HCT116 (cell line): ENCODE measurements around the gene RGS13. TPM values are rescaled to one million over a fixed set of nuclear protein-coding genes. Genes with fewer than 3 reads are reported as not detected.

ENCODE experiments used
- ATAC-seq: fragments of 200-7000 bp; cut with Tn5 transposase; 2 replicates; pipeline ENCODE4 v1.9.1; 2020; ENCODE audit warnings: mild to moderate bottlenecking, moderate library complexity
- BruUV-seq: library from RNA; stranded (reverse); fragments of 400-500 nt; replicated peaks from 2 replicates; lab custom pipeline; 2021; lab: Mats Ljungman, UMichigan
- CTCF ChIA-PET: fragments of 300-600 bp; sonication (Branson Sonifier 250); formaldehyde crosslinking; loops from one replicate; lab custom pipeline; 2021; ENCODE audit warnings: antibody characterized with exemption; lab: Charles Lee
- POLR2A ChIA-PET: fragments of 300-600, 350-600 bp; sonication (Branson Sonifier 250); formaldehyde crosslinking; loops from one replicate; lab custom pipeline; 2021; ENCODE audit warnings: antibody characterized with exemption; lab: Charles Lee
- RAD21 ChIA-PET, 2 experiments: fragments of 300-600 bp; sonication (Branson Sonifier 250); formaldehyde crosslinking; loops; one replicate each; lab custom pipeline; 2023; ENCODE audit warnings: low total read pairs in 2 of 2; ENCODE audit not compliant: uncharacterized antibody in 2 of 2, unreplicated experiment in 2 of 2, low non-redundant PET in 1 of 2; lab: Charles Lee
- DNase-seq: peaks from one replicate; pipeline ENCODE4 v3.0.0-alpha.2; 2010; ENCODE audit warnings: low read depth, low spot score
- H2AFZ ChIP-seq: fragments of 200-600 bp; shearing (Covaris generic), sonication (generic); 2 replicates; pipeline ENCODE4 v1.6.1; 2017; ENCODE audit warnings: low read depth, mixed run types, mixed read lengths, antibody characterized with exemption, low read length; ENCODE audit not compliant: poor library complexity, severe bottlenecking
- H3K27ac ChIP-seq: 2 replicates; pipeline ENCODE4 v1.5.1; 2012; ENCODE audit warnings: low read depth, low read length
- H3K27me3 ChIP-seq: fragments of 200-600 bp; sonication (generic); 2 replicates; pipeline ENCODE4 v1.6.1; 2016; ENCODE audit warnings: mixed run types, low read length, mixed read lengths; ENCODE audit not compliant: insufficient read depth
- H3K36me3 ChIP-seq, 2 experiments: fragments of 200-500 bp in 1 of 2; fragments of 200-600 bp in 1 of 2; sonication (Bioruptor generic) in 1 of 2; sonication (generic) in 1 of 2; 2 replicates each; pipeline versions ENCODE4 v1.5.1 to v1.6.1; 2014 to 2016; ENCODE audit warnings: low read length in 2 of 2, inconsistent platforms in 1 of 2, mixed read lengths in 1 of 2, mixed run types in 1 of 2; ENCODE audit not compliant: insufficient read depth in 2 of 2, control insufficient read depth in 1 of 2
- H3K4me1 ChIP-seq, 2 experiments: fragments of 200-600 bp in 1 of 2; sonication (generic) in 1 of 2; 2 replicates each; pipeline versions ENCODE4 v1.5.1 to v1.6.1; 2012 to 2017; ENCODE audit warnings: low read length in 2 of 2, inconsistent platforms in 1 of 2, mild to moderate bottlenecking in 1 of 2, mixed read lengths in 1 of 2, mixed run types in 1 of 2, moderate library complexity in 1 of 2; ENCODE audit not compliant: insufficient read depth in 2 of 2, control insufficient read depth in 1 of 2
- H3K4me2 ChIP-seq: fragments of 200-600 bp; sonication (generic); 2 replicates; pipeline ENCODE4 v1.6.1; 2017; ENCODE audit warnings: mixed run types, low read length, mixed read lengths
- H3K4me3 ChIP-seq, 2 experiments: fragments of 200-600 bp in 1 of 2; sonication (generic) in 1 of 2; replicated peaks in 1 of 2; 2 replicates each; pipeline ENCODE4 v1.5.1; 2011 to 2016; ENCODE audit warnings: low read length in 2 of 2, control low read depth in 1 of 2, low read depth in 1 of 2, mild to moderate bottlenecking in 1 of 2, mixed read lengths in 1 of 2, mixed run types in 1 of 2
- H3K79me2 ChIP-seq: fragments of 200-600 bp; sonication (generic); 2 replicates; pipeline ENCODE4 v1.6.1; 2017; ENCODE audit warnings: mild to moderate bottlenecking, mixed run types, low read length, moderate library complexity, mixed read lengths; ENCODE audit not compliant: insufficient read depth
- H3K9ac ChIP-seq: fragments of 200-600 bp; sonication (generic); 2 replicates; pipeline ENCODE4 v1.6.1; 2016; ENCODE audit warnings: low read length, mixed read lengths
- H3K9me2 ChIP-seq: fragments of 200-600 bp; sonication (generic), shearing (Covaris generic); 2 replicates; pipeline ENCODE4 v1.6.1; 2017; ENCODE audit warnings: mixed run types, mild to moderate bottlenecking, moderate library complexity; ENCODE audit not compliant: insufficient read depth
- H3K9me3 ChIP-seq, 2 experiments: fragments of 200-500 bp in 1 of 2; fragments of 200-600 bp in 1 of 2; sonication (Bioruptor generic) in 1 of 2; sonication (generic) in 1 of 2; 2 replicates each; pipeline ENCODE4 v1.6.1; 2014 to 2017; ENCODE audit warnings: low read length in 2 of 2, mixed read lengths in 2 of 2, inconsistent platforms in 1 of 2, low read depth in 1 of 2, mild to moderate bottlenecking in 1 of 2, mixed run types in 1 of 2, moderate library complexity in 1 of 2; ENCODE audit not compliant: control insufficient read depth in 1 of 2, insufficient read depth in 1 of 2
- H4K20me1 ChIP-seq: fragments of 200-600 bp; sonication (generic), shearing (Covaris generic); 2 replicates; pipeline ENCODE4 v1.6.1; 2017; ENCODE audit warnings: mixed run types, mild to moderate bottlenecking, moderate library complexity; ENCODE audit not compliant: insufficient read depth
- CBX3 ChIP-seq: IDR thresholded peaks from 2 replicates; pipeline ENCODE4 v1.6.1; 2012; ENCODE audit warnings: low read depth
- CEBPB ChIP-seq: IDR thresholded peaks from 2 replicates; pipeline ENCODE4 v1.6.1; 2012; ENCODE audit warnings: low read depth
- CTCF ChIP-seq, 3 experiments: fragments of 200-600 bp in 1 of 3; sonication (generic) in 1 of 3; IDR thresholded peaks in 2 of 3; conservative IDR thresholded peaks in 1 of 3; 2 replicates each; pipeline ENCODE4 v1.5.1; 2012 to 2017; ENCODE audit warnings: low read depth in 2 of 3, low read length in 2 of 3, antibody characterized with exemption in 1 of 3, borderline replicate concordance in 1 of 3, control low read depth in 1 of 3, mild to moderate bottlenecking in 1 of 3, mixed read lengths in 1 of 3, mixed run types in 1 of 3, moderate library complexity in 1 of 3; ENCODE audit not compliant: insufficient read depth in 1 of 3
- FOSL1 ChIP-seq: IDR thresholded peaks from 2 replicates; pipeline ENCODE4 v1.6.1; 2012; ENCODE audit warnings: low read depth
- POLR2A ChIP-seq: IDR thresholded peaks from 2 replicates; pipeline ENCODE4 v1.7.0; 2011; ENCODE audit warnings: borderline replicate concordance; ENCODE audit not compliant: insufficient read depth, insufficient read length; ENCODE audit errors: extremely low read depth
- POLR2AphosphoS5 ChIP-seq: IDR thresholded peaks from 2 replicates; pipeline ENCODE4 v1.6.1; 2011; ENCODE audit warnings: mild to moderate bottlenecking, low read depth, low read length, moderate library complexity
- RAD21 ChIP-seq: IDR thresholded peaks from 2 replicates; pipeline ENCODE4 v1.6.1; 2012; ENCODE audit warnings: low read depth, mild to moderate bottlenecking
- SIN3A ChIP-seq: IDR thresholded peaks from 2 replicates; pipeline ENCODE4 v1.6.1; 2012; ENCODE audit warnings: low read depth
- ZFX ChIP-seq: fragments of 450-650 bp; IDR thresholded peaks from 2 replicates; pipeline ENCODE4 v1.6.1; 2017
- intact Hi-C: fragments of 100-400 bp; cut with micrococcal nuclease; formaldehyde crosslinking; loops from 2 replicates; pipeline ENCODE4 v1.10.0; 2022
- total RNA-seq: library from RNA; stranded (reverse); gene quantifications from one replicate; pipeline ENCODE4 v1.2.1, GENCODE V29; 2021; ENCODE audit not compliant: unreplicated experiment
- TF ChIP-seq, protein P1 (sequence below): IDR thresholded peaks from 2 replicates; pipeline ENCODE4 v1.6.1; 2012; ENCODE audit warnings: low read depth

RGS13 gene
- total RNA-seq, 1 experiment from 2014 or later = not detected

- intact Hi-C loops = loop anchor here (1.0 to 10.0 kb wide), 2 partner anchors 133 to 414 kb away; no protein-coding TSS in a partner anchor
- no peaks in the 10 kb centered on the region for H3K36me3 ChIP-seq
- no peaks in the 10 kb centered on the region for H3K79me2 ChIP-seq
- no peaks in the 10 kb centered on the region for H3K9me3 ChIP-seq
- ATAC-seq (no peak), DNase-seq (peak; percentile 15)
- peaks cover 0 to 4% of the 10 kb centered on the region in 2 experiments; a peak in 1 of 4 replicates for H3K4me1 ChIP-seq
- no peak overlapping the region for H3K4me2 ChIP-seq
- no peak overlapping the region for H3K9ac ChIP-seq
- ChIA-PET RAD21 (interaction anchor here (0.9 to 2.0 kb wide), 3 partner anchors 133 to 136 kb away, joined by 3 to 11 read pairs (median 4); no protein-coding TSS in a partner anchor), POLR2A (interaction anchor here (1.6 kb wide), 1 partner anchor 136 kb away, joined by 4 read pairs; no protein-coding TSS in a partner anchor), CTCF (interaction anchor here (0.7 to 3.2 kb wide), 6 partner anchors 10 to 409 kb away, joined by 3 to 42 read pairs (median 4); no protein-coding TSS in a partner anchor)
- TF ChIP-seq CEBPB = peak; percentile 62
- TF ChIP-seq ZFX = no peak
- TF ChIP-seq FOSL1 = no peak
- TF ChIP-seq CBX3 = no peak
- peak; percentile 32 to 67 (median 36); a peak in 3 of 6 replicates for TF ChIP-seq CTCF (IDR thresholded peaks at IDR 0.05 in 2 of 3, conservative IDR thresholded peaks at IDR 0.05 in 1 of 3; ENCODE audit: borderline replicate concordance in 1 of 3, insufficient read depth in 1 of 3, low read depth in 2 of 3, low read length in 2 of 3)
- TF ChIP-seq POLR2AphosphoS5 = no peak
- peak; percentile 68 for TF ChIP-seq RAD21
- TF ChIP-seq SIN3A = no peak
- no peak for TF ChIP-seq POLR2A
- TF ChIP-seq, protein P1, sequence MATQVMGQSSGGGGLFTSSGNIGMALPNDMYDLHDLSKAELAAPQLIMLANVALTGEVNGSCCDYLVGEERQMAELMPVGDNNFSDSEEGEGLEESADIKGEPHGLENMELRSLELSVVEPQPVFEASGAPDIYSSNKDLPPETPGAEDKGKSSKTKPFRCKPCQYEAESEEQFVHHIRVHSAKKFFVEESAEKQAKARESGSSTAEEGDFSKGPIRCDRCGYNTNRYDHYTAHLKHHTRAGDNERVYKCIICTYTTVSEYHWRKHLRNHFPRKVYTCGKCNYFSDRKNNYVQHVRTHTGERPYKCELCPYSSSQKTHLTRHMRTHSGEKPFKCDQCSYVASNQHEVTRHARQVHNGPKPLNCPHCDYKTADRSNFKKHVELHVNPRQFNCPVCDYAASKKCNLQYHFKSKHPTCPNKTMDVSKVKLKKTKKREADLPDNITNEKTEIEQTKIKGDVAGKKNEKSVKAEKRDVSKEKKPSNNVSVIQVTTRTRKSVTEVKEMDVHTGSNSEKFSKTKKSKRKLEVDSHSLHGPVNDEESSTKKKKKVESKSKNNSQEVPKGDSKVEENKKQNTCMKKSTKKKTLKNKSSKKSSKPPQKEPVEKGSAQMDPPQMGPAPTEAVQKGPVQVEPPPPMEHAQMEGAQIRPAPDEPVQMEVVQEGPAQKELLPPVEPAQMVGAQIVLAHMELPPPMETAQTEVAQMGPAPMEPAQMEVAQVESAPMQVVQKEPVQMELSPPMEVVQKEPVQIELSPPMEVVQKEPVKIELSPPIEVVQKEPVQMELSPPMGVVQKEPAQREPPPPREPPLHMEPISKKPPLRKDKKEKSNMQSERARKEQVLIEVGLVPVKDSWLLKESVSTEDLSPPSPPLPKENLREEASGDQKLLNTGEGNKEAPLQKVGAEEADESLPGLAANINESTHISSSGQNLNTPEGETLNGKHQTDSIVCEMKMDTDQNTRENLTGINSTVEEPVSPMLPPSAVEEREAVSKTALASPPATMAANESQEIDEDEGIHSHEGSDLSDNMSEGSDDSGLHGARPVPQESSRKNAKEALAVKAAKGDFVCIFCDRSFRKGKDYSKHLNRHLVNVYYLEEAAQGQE = no peak
- no TSS peak for BruUV-seq
- H3K27me3 ChIP-seq = no peaks in the 10 kb centered on the region
- H3K27ac ChIP-seq = no peak overlapping the region
- no peak overlapping the region for H3K4me3 ChIP-seq
- peak overlapping the region; percentile 2 for H2AFZ ChIP-seq
- no peaks in the 10 kb centered on the region for H3K9me2 ChIP-seq
- no peaks in the 10 kb centered on the region for H4K20me1 ChIP-seq
Observed at GRCh38 chr1:192610112-192610889, 25.6 kb upstream of the RGS13 start.
